Neural crest cell (in vitro differentiated cells): ENCODE results near the gene ZFAND2A. TPM values are rescaled to one million over a fixed set of nuclear protein-coding genes. Genes with fewer than 3 reads are reported as not detected.
A peak's percentile ranks its signal among the peaks of the same experiment; 100 is the strongest.
"Not testable (repeated sequence)": the region's sequence is repeated elsewhere in the genome, so short reads cannot be mapped to it uniquely, and the experiment has no call there.

Experiments
- DNase-seq: peaks from one replicate; pipeline ENCODE4 v3.0.0; 2021; ENCODE audit warnings: low read depth, mixed read lengths, low spot score
- H3K27ac Mint-ChIP-seq: one replicate; pipeline ENCODE4 v1.8.0; 2021; ENCODE audit warnings: mild to moderate bottlenecking, mixed read lengths; ENCODE audit not compliant: unreplicated experiment
- H3K27me3 Mint-ChIP-seq: 2 replicates; pipeline ENCODE4 v1.8.0; 2021; ENCODE audit warnings: low read depth, mild to moderate bottlenecking, mixed read lengths
- H3K36me3 Mint-ChIP-seq: 2 replicates; pipeline ENCODE4 v1.8.0; 2021; ENCODE audit warnings: low read depth, mild to moderate bottlenecking, mixed read lengths
- H3K4me1 Mint-ChIP-seq: 2 replicates; pipeline ENCODE4 v1.8.0; 2021; ENCODE audit warnings: mixed read lengths
- H3K4me3 Mint-ChIP-seq: one replicate; pipeline ENCODE4 v1.8.0; 2021; ENCODE audit warnings: mild to moderate bottlenecking, mixed read lengths
- H3K9me3 Mint-ChIP-seq: 2 replicates; pipeline ENCODE4 v1.8.0; 2021; ENCODE audit warnings: mixed read lengths
- total RNA-seq: library from RNA; stranded (reverse); gene quantifications from 2 replicates; pipeline ENCODE4 v1.2.1, GENCODE V29; 2021
- TF ChIP-seq, protein P1 (sequence below): fragments of 200-600 bp; sonication (generic); conservative IDR thresholded peaks from 2 replicates; pipeline ENCODE4 v1.5.0; 2021; ENCODE audit warnings: antibody characterized with exemption, mild to moderate bottlenecking

The ZFAND2A gene
- total RNA-seq, 1 donor from 2014 or later: 13.6 TPM

DNA sequence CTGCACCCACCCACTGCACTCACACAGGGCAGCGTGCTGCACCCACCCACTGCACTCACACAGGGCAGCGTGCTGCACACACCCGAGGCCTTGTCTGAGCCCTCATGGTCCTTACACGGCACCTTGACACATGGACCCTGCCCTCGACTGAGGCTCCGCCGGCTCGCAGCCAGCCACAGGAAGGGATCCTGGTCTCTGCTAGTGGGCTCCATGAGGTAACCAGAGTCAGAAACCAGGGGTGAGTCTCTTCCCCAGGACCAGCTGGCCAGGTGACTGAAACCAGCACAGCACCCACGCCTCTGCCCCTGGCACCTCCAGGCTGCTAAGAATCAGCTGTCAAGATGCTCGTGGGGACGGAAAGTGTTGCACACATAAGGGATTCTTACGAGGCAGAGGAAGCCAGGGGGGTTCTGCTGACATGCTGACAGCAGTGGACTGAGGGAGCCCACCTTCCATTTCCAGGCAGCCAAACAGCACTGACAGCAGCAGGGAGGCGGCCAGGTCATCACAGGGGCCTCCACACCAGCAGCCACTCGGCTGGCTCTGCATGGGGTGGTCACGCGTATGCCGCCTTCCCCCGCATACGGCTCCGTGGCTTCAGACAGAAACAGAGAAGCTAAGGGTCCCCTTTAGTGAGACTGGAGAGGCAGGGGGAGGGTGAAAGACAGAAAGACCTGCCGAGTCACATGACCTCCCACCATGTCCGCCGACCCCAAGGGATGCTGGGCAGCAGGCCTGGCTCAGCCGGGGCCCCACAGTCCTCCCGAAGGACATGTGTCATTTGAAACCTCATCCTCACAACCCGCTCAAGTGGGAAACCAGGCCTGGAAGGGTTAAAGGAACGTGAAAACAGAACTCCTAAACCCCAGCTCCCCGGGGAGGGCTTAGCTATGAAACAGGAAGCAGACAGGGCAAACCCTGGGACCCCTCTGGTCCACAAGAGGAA lies 37.8 kb downstream of the ZFAND2A start:
- no peaks in the 10 kb centered on the region for H3K9me3 Mint-ChIP-seq
- peak overlapping the region; percentile 43 for H3K27ac Mint-ChIP-seq
- H3K36me3 Mint-ChIP-seq: peaks cover 14% of the 10 kb centered on the region
- no peak for DNase-seq
- H3K4me3 Mint-ChIP-seq: no peak overlapping the region
- H3K4me1 Mint-ChIP-seq: peaks cover 8% of the 10 kb centered on the region
- TF ChIP-seq, protein P1, sequence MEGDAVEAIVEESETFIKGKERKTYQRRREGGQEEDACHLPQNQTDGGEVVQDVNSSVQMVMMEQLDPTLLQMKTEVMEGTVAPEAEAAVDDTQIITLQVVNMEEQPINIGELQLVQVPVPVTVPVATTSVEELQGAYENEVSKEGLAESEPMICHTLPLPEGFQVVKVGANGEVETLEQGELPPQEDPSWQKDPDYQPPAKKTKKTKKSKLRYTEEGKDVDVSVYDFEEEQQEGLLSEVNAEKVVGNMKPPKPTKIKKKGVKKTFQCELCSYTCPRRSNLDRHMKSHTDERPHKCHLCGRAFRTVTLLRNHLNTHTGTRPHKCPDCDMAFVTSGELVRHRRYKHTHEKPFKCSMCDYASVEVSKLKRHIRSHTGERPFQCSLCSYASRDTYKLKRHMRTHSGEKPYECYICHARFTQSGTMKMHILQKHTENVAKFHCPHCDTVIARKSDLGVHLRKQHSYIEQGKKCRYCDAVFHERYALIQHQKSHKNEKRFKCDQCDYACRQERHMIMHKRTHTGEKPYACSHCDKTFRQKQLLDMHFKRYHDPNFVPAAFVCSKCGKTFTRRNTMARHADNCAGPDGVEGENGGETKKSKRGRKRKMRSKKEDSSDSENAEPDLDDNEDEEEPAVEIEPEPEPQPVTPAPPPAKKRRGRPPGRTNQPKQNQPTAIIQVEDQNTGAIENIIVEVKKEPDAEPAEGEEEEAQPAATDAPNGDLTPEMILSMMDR: no peak
- H3K27me3 Mint-ChIP-seq: no peaks in the 10 kb centered on the region

DNA sequence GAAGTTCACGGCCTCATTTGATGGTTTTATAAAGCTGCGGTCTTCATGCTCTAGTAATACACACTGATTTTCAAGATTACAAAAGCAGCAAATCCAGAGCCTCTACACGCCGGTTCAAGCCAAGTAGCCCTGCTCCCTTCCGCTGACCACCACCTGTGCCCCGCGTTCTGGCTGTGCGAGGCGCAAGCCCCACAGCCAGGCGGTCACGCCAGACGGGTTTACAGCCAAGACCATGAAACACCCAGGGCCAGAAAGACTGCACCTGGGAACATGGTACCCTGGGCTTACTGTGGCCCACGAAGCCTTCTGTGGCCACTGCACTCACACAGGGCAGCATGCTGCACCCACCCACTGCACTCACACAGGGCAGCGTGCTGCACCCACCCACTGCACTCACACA lies 38.5 kb downstream of the ZFAND2A start:
- Mint-ChIP-seq H3K36me3 (peaks cover 11% of the 10 kb centered on the region), H3K27me3 (no peaks in the 10 kb centered on the region), H3K4me3 (no peak overlapping the region), H3K27ac (no peak overlapping the region), H3K4me1 (peaks cover 8% of the 10 kb centered on the region), H3K9me3 (no peaks in the 10 kb centered on the region)
- no peak for DNase-seq
- TF ChIP-seq, protein P1: no peak

GRCh38 chr7:1120791-1121190 lies 39.2 kb downstream of the ZFAND2A start:
- Mint-ChIP-seq H3K4me1 (peaks cover 8% of the 10 kb centered on the region), H3K27ac (no peak overlapping the region), H3K4me3 (no peak overlapping the region), H3K9me3 (no peaks in the 10 kb centered on the region), H3K27me3 (no peaks in the 10 kb centered on the region), H3K36me3 (peaks cover 13% of the 10 kb centered on the region)
- TF ChIP-seq, protein P1: no peak
- DNase-seq: no peak

GRCh38 chr7:1119201-1119600 lies 40.8 kb downstream of the ZFAND2A start:
- TF ChIP-seq, protein P1: no peak
- Mint-ChIP-seq H3K36me3 (peaks cover 14% of the 10 kb centered on the region), H3K4me1 (peaks cover 8% of the 10 kb centered on the region), H3K9me3 (no peaks in the 10 kb centered on the region), H3K4me3 (no peak overlapping the region), H3K27ac (no peak overlapping the region), H3K27me3 (no peaks in the 10 kb centered on the region)
- DNase-seq: no peak

DNA sequence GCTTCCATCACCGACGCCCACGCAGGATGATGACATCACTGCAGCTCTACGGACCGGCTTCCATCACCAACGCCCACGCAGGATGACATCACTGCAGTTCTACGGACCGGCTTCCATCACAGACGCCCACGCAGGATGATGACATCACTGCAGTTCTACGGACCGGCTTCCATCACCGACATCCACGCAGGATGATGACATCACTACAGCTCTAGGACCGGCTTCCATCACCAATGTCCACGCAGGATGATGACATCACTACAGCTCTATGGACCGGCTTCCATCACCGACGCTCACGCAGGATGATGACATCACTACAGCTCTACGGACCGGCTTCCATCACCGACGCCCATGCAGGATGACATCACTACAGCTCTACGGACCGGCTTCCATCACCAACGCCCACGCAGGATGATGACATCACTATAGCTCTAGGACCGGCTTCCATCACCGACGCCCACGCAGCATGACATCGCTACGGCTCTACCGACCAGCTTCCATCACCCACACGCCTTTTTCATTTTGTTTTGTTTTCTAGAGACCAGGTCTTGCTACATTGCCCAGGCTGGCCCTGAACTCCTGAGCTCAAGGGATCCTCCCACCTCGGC lies 42.6 kb downstream of the ZFAND2A start:
- no peaks in the 10 kb centered on the region for H3K27me3 Mint-ChIP-seq
- H3K36me3 Mint-ChIP-seq: peaks cover 14% of the 10 kb centered on the region
- H3K4me1 Mint-ChIP-seq: no peaks in the 10 kb centered on the region
- H3K4me3 Mint-ChIP-seq: no peak overlapping the region
- TF ChIP-seq, protein P1: no peak
- no peak overlapping the region for H3K27ac Mint-ChIP-seq
- no peak for DNase-seq
- H3K9me3 Mint-ChIP-seq: no peaks in the 10 kb centered on the region

DNA sequence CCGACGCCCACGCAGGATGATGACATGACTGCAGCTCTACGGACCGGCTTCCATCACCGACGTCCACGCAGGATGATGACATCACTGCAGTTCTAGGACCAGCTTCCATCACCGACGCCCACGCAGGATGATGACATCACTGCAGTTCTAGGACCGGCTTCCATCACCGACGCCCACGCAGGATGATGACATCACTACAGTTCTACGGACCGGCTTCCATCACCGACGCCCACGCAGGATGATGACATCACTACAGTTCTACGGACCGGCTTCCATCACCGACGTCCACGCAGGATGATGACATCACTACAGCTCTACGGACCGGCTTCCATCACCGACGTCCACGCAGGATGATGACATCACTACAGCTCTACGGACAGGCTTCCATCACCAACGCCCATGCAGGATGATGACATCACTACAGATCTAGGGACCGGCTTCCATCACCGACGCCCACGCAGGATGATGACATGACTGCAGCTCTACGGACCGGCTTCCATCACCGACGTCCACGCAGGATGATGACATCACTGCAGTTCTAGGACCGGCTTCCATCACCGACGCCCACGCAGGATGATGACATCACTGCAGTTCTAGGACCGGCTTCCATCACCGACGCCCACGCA lies 43.5 kb downstream of the ZFAND2A start:
- H3K4me3 Mint-ChIP-seq, DNase-seq, H3K9me3 Mint-ChIP-seq, H3K27ac Mint-ChIP-seq, H3K4me1 Mint-ChIP-seq, H3K27me3 Mint-ChIP-seq: not testable (repeated sequence)
- peaks cover 14% of the 10 kb centered on the region for H3K36me3 Mint-ChIP-seq

GRCh38 chr7:1115171-1116045 lies 44.6 kb downstream of the ZFAND2A start:
- not testable (repeated sequence) for H3K4me1 Mint-ChIP-seq, H3K27ac Mint-ChIP-seq, H3K9me3 Mint-ChIP-seq, H3K4me3 Mint-ChIP-seq, DNase-seq, H3K27me3 Mint-ChIP-seq
- H3K36me3 Mint-ChIP-seq: peaks cover 14% of the 10 kb centered on the region
